IPS DF 6.9 (cell line): ENCODE measurements around the gene CCNO.

Experiments used
- DNase-seq: peaks from one replicate; pipeline ENCODE4 v3.0.0-alpha.2; 2013; ENCODE audit warnings: low read depth, low spot score
- H3K27ac ChIP-seq: one replicate; pipeline ENCODE4 v1.5.1; 2013; ENCODE audit warnings: low read length, control low read depth
- H3K27me3 ChIP-seq: 2 replicates; pipeline ENCODE4 v1.6.1; 2013; ENCODE audit warnings: mild to moderate bottlenecking, low read length; ENCODE audit not compliant: control insufficient read depth, insufficient read depth
- H3K36me3 ChIP-seq: 2 replicates; pipeline ENCODE4 v1.6.1; 2013; ENCODE audit warnings: low read length; ENCODE audit not compliant: control insufficient read depth, insufficient read depth
- H3K4me1 ChIP-seq: 2 replicates; pipeline ENCODE4 v1.6.1; 2013; ENCODE audit warnings: low read length; ENCODE audit not compliant: control insufficient read depth, insufficient read depth
- H3K4me3 ChIP-seq: 2 replicates; pipeline ENCODE4 v1.5.1; 2013; ENCODE audit warnings: mild to moderate bottlenecking, low read length
- H3K9me3 ChIP-seq: 2 replicates; pipeline ENCODE4 v1.6.1; 2013; ENCODE audit warnings: low read length, inconsistent platforms; ENCODE audit not compliant: control insufficient read depth, insufficient read depth
- WGBS: extraction: QIAGEN DNeasy Blood & Tissue Kit; methylation state at CpG from one replicate; pipeline ENCODE4 v1.1.7; 2013; ENCODE audit warnings: mixed read lengths, missing lambda C conversion rate; ENCODE audit not compliant: insufficient read length, insufficient coverage; 5-methylcytosine and 5-hydroxymethylcytosine counted together

The CCNO gene

GRCh38 chr5:55187370-55187769 lies 46.0 kb downstream of the CCNO start:
- no peak overlapping the region for H3K27ac ChIP-seq
- H3K4me3 ChIP-seq = no peak overlapping the region
- DNase-seq = no peak
- no CpG with 5 or more reads among the region's 4 CpGs for WGBS
- H3K27me3 ChIP-seq = no peaks in the 10 kb centered on the region; the same call in 1 of the 2 replicates
- H3K36me3 ChIP-seq = no peaks in the 10 kb centered on the region
- no peaks in the 10 kb centered on the region for H3K4me1 ChIP-seq
- H3K9me3 ChIP-seq = no peaks in the 10 kb centered on the region
